ENCODE data around the gene ZNRF4.
"Not testable (repeated sequence)": the region's sequence is repeated elsewhere in the genome, so short reads cannot be mapped to it uniquely, and the experiment has no call there.

The ZNRF4 gene

GRCh38 chr19:5455367-5456129 is at the start of gene ZNRF4:
Gene ZNRF4 (plus strand): TSS chr19:5455417. CDS start chr19:5455492, 75 bp downstream.
- no peak for DNase-seq

GRCh38 chr19:5406198-5406597 is 49.0 kb upstream of the ZNRF4 start:
- DNase-seq: not testable (repeated sequence)

- no peak for DNase-seq
Observed at GRCh38 chr19:5406816-5407215, 48.4 kb upstream of the ZNRF4 start.

GRCh38 chr19:5407356-5407755 is 47.9 kb upstream of the ZNRF4 start:
- DNase-seq: no peak

- DNase-seq: no peak
Observed at GRCh38 chr19:5417495-5418436, 37.5 kb upstream of the ZNRF4 start.

GRCh38 chr19:5418677-5419076 is 36.5 kb upstream of the ZNRF4 start:
- no peak for DNase-seq

GRCh38 chr19:5420953-5421352 is 34.3 kb upstream of the ZNRF4 start:
- DNase-seq: no peak

- no peak for DNase-seq
Observed at GRCh38 chr19:5423567-5424125, 31.6 kb upstream of the ZNRF4 start.

- DNase-seq: no peak
Observed at GRCh38 chr19:5424192-5424973, 30.8 kb upstream of the ZNRF4 start.

- DNase-seq: no peak
Observed at GRCh38 chr19:5425260-5425659, 30.0 kb upstream of the ZNRF4 start.

GRCh38 chr19:5430237-5430636 is 25.0 kb upstream of the ZNRF4 start:
- DNase-seq: no peak

GRCh38 chr19:5432687-5433086 is 22.5 kb upstream of the ZNRF4 start:
- no peak for DNase-seq

- no peak for DNase-seq
Observed at GRCh38 chr19:5434351-5434917, 20.8 kb upstream of the ZNRF4 start.

- no peak for DNase-seq
Observed at GRCh38 chr19:5434970-5435641, 20.1 kb upstream of the ZNRF4 start.

- no peak for DNase-seq
Observed at GRCh38 chr19:5435642-5436017, 19.6 kb upstream of the ZNRF4 start.

GRCh38 chr19:5436106-5436947 is 18.9 kb upstream of the ZNRF4 start:
- no peak for DNase-seq

- DNase-seq: no peak
Observed at GRCh38 chr19:5436948-5437306, 18.3 kb upstream of the ZNRF4 start.

GRCh38 chr19:5438756-5439155 is 16.5 kb upstream of the ZNRF4 start:
- not testable (repeated sequence) for DNase-seq

GRCh38 chr19:5439452-5439851 is 15.8 kb upstream of the ZNRF4 start:
- DNase-seq: no peak

GRCh38 chr19:5440299-5440698 is 14.9 kb upstream of the ZNRF4 start:
- DNase-seq: no peak

- DNase-seq: no peak
Observed at GRCh38 chr19:5443723-5444122, 11.5 kb upstream of the ZNRF4 start.

Measured in AML-193 (cell line).